Prostate gland (tissue), 2 donors: ENCODE results near the gene PLPPR1.

Experiments
- CTCF ChIP-seq, 4 experiments: fragments of 200-600 bp in 2 of 4; fragments of 450-650 bp in 2 of 4; sonication (generic) in 2 of 4; IDR thresholded peaks; 1 replicate in 3 of 4; 2 replicates in 1 of 4; pipeline ENCODE4 v1.5.1; 2016 to 2019; ENCODE audit warnings: antibody characterized with exemption in 4 of 4, mild to moderate bottlenecking in 2 of 4, moderate library complexity in 2 of 4
- POLR2A ChIP-seq: fragments of 450-650 bp; IDR thresholded peaks from one replicate; pipeline ENCODE4 v1.6.1; 2016; ENCODE audit warnings: antibody characterized with exemption, mild to moderate bottlenecking

- no peak for TF ChIP-seq CTCF (IDR thresholded peaks at IDR 0.05)
- no peak for TF ChIP-seq POLR2A
These were observed 218.8 kb downstream of the PLPPR1 start for GRCh38 chr9:101247297-101247696.
